Renal cortex interstitium (tissue), 11 donors: ENCODE measurements around the gene GINS1. TPM values are rescaled to one million over a fixed set of nuclear protein-coding genes. Genes with fewer than 3 reads are reported as not detected.
"Not testable (repeated sequence)": the region's sequence is repeated elsewhere in the genome, so short reads cannot be mapped to it uniquely, and the experiment has no call there.

Experiments
- DNase-seq, 11 donors: peaks; one replicate each; pipeline ENCODE4 v3.0.0-alpha.2; 2013; ENCODE audit warnings: low read depth in 9 of 11, low spot score in 4 of 11; ENCODE audit errors: extremely low read depth in 1 of 11
- polyA plus RNA-seq, 3 donors: library from polyadenylated mRNA; unstranded; fragments of 120-200 nt; gene quantifications; one replicate each; pipeline ENCODE4 v1.2.1, GENCODE V29; 2013; ENCODE audit not compliant: insufficient read length in 3 of 3

The GINS1 gene
- polyA plus RNA-seq, 3 donors = 18.9 to 21.0 (median 21.0) TPM

- DNase-seq = no peak
Measured at GRCh38 chr20:25465243-25466135, 58.0 kb downstream of the GINS1 start.

GRCh38 chr20:25466846-25467245, 59.4 kb downstream of the GINS1 start:
- no peak for DNase-seq

- no peak for DNase-seq
Measured at GRCh38 chr20:25467441-25467840, 60.0 kb downstream of the GINS1 start.

GRCh38 chr20:25468126-25469075, 60.9 kb downstream of the GINS1 start:
- no peak for DNase-seq

DNA sequence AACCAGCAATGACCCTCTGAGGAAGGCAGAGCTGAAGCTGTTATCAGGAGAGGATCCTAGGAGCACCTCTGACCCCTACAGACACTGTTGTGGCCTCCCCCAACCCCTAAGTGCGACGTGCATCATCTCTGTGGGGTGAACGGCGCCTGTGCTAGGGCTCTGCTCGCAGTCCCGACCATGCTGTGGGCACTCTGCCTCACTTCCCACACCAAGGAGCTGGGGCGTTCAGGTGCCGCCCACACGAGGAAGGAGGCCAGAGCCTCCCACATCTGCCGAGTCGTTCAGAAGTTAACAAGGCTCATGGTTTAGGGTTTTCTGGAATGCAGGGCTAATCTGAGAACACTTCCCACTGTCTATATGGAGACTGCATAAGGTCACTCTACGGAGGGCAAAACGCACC, 62.1 kb downstream of the GINS1 start:
- DNase-seq = no peak

DNA sequence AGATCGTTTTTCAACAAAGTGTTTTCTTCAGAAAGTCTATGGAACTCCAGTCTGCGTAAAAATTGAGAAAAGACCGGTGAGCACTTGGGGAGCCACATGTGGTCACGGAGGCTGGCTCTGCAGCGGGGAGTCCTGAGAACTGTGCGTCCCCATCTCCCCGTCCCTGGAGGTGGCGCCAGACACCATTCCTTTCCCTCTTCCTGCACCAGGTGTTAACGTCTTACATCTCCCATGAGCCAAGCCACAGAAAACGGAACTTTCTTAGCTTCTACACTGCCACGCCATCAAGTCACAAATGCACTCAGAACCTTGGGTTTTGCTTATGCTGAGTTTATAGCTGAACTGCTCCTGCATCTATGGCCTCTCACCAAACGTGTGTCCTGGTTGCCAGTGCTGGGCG, 62.6 kb downstream of the GINS1 start:
- peak in 4 of 11 donors; percentile 9 to 24 (median 16) for DNase-seq

GRCh38 chr20:25471020-25471419, 63.5 kb downstream of the GINS1 start:
- no peak for DNase-seq

DNA sequence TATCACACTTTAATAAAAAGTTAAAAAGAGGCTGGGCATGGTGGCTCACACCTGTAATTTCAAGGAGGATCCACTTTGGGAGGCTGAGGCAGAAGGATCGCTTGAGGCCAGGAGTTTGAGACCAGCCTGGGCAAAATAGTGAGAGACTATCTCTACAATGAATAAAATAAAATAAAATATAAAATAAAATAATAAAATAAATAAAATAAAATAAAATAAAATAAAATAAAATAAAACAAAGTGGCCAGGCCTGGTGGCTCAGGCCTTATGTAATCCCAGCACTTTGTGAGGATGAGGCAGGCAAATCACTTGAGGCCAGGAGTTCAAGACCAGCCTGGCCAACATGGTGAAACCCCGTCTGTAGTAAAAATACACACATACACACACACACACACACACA, 65.8 kb downstream of the GINS1 start:
- DNase-seq = not testable (repeated sequence)

- no peak for DNase-seq
Measured at GRCh38 chr20:25476106-25477013, 68.9 kb downstream of the GINS1 start.

GRCh38 chr20:25477014-25477882, 69.8 kb downstream of the GINS1 start:
- no peak for DNase-seq

- no peak for DNase-seq
Measured at GRCh38 chr20:25478889-25479568, 71.6 kb downstream of the GINS1 start.

- no peak for DNase-seq
Measured at GRCh38 chr20:25479638-25480037, 72.2 kb downstream of the GINS1 start.

GRCh38 chr20:25480156-25480555, 72.7 kb downstream of the GINS1 start:
- no peak for DNase-seq

DNA sequence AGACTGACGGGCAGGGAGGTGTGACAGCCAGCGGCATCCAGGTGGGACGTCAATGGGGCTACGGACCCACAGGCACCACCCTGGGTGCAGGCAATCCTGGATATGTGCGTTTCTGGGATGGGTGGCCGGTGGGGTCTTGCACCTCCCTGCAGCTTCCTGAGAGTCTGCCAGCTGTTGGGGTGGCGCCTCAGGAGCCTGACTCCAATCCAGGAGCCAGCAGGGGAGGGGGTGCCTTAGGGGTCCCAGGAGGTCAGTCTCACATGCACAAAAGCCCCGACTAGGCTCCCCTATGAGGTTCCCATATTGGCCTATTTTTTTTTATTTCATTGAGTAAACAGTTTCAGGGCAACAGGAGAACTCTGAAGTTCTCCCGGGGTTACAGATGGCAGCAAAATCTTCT, 73.3 kb downstream of the GINS1 start:
- DNase-seq = no peak

DNA sequence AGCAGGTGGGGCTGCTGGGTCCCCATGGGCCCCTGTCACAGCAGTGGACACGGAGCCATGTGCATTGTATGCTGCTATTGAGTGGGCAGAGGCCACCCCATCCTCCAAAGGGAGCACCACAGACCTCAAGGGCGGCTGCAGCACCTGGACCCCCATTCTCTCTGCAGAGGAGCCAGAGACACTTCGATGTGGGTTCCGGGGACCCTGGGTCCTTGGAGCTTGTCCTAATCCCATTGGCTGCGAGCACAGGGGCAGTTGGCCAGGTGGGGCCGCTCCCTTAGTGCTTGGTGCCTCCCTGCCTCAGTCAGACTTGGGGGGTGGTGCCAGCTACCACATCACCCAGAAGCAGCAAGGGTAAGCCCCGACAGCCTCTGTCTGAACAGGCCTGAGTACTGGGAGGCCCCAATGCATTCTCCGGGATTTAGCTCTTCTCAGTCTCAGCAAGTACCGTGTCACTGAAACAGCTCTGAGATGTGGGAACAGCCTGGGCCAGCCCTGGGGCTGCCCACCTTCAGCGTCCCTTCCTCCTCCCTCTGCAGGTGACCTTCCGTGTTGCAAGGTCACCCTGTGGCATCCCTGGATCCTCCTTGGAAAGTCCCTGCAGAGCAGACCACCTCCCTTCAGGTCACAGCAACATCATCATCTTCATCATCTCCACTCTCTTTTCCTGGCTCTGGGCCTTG, 73.9 kb downstream of the GINS1 start:
- no peak for DNase-seq

GRCh38 chr20:25481918-25482253, 74.4 kb downstream of the GINS1 start:
- no peak for DNase-seq
